ENCODE results near the gene CUX1. TPM values are rescaled to one million over a fixed set of nuclear protein-coding genes. Genes with fewer than 3 reads are reported as not detected.

The CUX1 gene
- total RNA-seq, 1 experiment from 2014 or later, result 64.3 TPM

- peaks cover 28% of the 10 kb centered on the region for H3K4me1 Mint-ChIP-seq
- H3K27ac Mint-ChIP-seq, result peak overlapping the region; percentile 24
- TF ChIP-seq ZNF138 (CRISPR knock-in tag; conservative IDR thresholded peaks at IDR 0.05) (no peak), ZNF416 (CRISPR knock-in tag; IDR thresholded peaks at IDR 0.05) (no peak), USF1 (CRISPR knock-in tag; IDR thresholded peaks at IDR 0.05) (no peak), HMGA2 (CRISPR knock-in tag; IDR thresholded peaks at IDR 0.05) (no peak), FOXK1 (CRISPR knock-in tag; IDR thresholded peaks at IDR 0.05) (no peak), SP1 (CRISPR knock-in tag; conservative IDR thresholded peaks at IDR 0.05) (no peak), GTF2I (CRISPR knock-in tag; conservative IDR thresholded peaks at IDR 0.05) (no peak), ZNF532 (CRISPR knock-in tag; IDR thresholded peaks at IDR 0.05; ENCODE audit: borderline replicate concordance) (no peak), NR1H2 (CRISPR knock-in tag; IDR thresholded peaks at IDR 0.05) (no peak), SMAD4 (CRISPR knock-in tag; IDR thresholded peaks at IDR 0.05) (no peak), ZBTB21 (CRISPR knock-in tag; IDR thresholded peaks at IDR 0.05; ENCODE audit: borderline replicate concordance) (no peak)
- H3K9me3 Mint-ChIP-seq, result no peaks in the 10 kb centered on the region
- ATAC-seq (no peak), DNase-seq (ENCODE audit: low spot score) (no peak)
- no peaks in the 10 kb centered on the region for H3K36me3 Mint-ChIP-seq
- no peak overlapping the region for H3K4me3 Mint-ChIP-seq
- POLR2A ChIA-PET, result interaction anchor here (0.6 kb wide), 1 partner anchor 18 kb away, joined by 3 read pairs; no protein-coding TSS in a partner anchor
- H3K27me3 Mint-ChIP-seq (ENCODE audit: low read depth), result no peaks in the 10 kb centered on the region
- CTCF ChIA-PET, result interaction anchor here (0.5 kb wide), 1 partner anchor 45 kb away, joined by 3 read pairs; no protein-coding TSS in a partner anchor
Observed at GRCh38 chr7:101905203-101905865, 87.9 kb downstream of the CUX1 start.

- no peak for DNase-seq (ENCODE audit: low spot score)
- ChIA-PET CTCF (no interaction called here), POLR2A (no interaction called here)
- H3K9me3 Mint-ChIP-seq, result no peaks in the 10 kb centered on the region
- H3K27ac Mint-ChIP-seq, result peak overlapping the region; percentile 92
- ATAC-seq, result no peak
- no peaks in the 10 kb centered on the region for H3K27me3 Mint-ChIP-seq (ENCODE audit: low read depth)
- no peaks in the 10 kb centered on the region for H3K36me3 Mint-ChIP-seq
- TF ChIP-seq SMAD3 (CRISPR knock-in tag; IDR thresholded peaks at IDR 0.05; ENCODE audit: borderline replicate concordance) (no peak), KAT7 (CRISPR knock-in tag; IDR thresholded peaks at IDR 0.05; ENCODE audit: borderline replicate concordance) (no peak), ZNF138 (CRISPR knock-in tag; conservative IDR thresholded peaks at IDR 0.05) (no peak), CDX4 (CRISPR knock-in tag; IDR thresholded peaks at IDR 0.05; ENCODE audit: borderline replicate concordance) (no peak), TP53 (CRISPR knock-in tag; IDR thresholded peaks at IDR 0.05) (no peak), JAZF1 (CRISPR knock-in tag; IDR thresholded peaks at IDR 0.05) (no peak), SOX15 (CRISPR knock-in tag; IDR thresholded peaks at IDR 0.05) (no peak), GRHL2 (CRISPR knock-in tag; IDR thresholded peaks at IDR 0.05; ENCODE audit: insufficient replicate concordance, severe bottlenecking) (no peak), ZNF121 (CRISPR knock-in tag; IDR thresholded peaks at IDR 0.05) (no peak), ZBTB43 (CRISPR knock-in tag; IDR thresholded peaks at IDR 0.05) (no peak), ZBTB21 (CRISPR knock-in tag; IDR thresholded peaks at IDR 0.05; ENCODE audit: borderline replicate concordance) (no peak), AFF4 (CRISPR knock-in tag; IDR thresholded peaks at IDR 0.05; ENCODE audit: borderline replicate concordance) (no peak)
- no peak overlapping the region for H3K4me3 Mint-ChIP-seq
- peaks cover 26% of the 10 kb centered on the region for H3K4me1 Mint-ChIP-seq
Observed at GRCh38 chr7:101906291-101907240, 89.1 kb downstream of the CUX1 start.
